ENCODE data around the gene SLC38A2.

- TF ChIP-seq SUZ12 (IDR thresholded peaks at IDR 0.05) (no peak), SP1 (IDR thresholded peaks at IDR 0.05) (no peak), BHLHE40 (IDR thresholded peaks at IDR 0.05; ENCODE audit: borderline replicate concordance) (no peak), L3MBTL2 (conservative IDR thresholded peaks at IDR 0.05) (no peak), CTBP1 (IDR thresholded peaks at IDR 0.05; ENCODE audit: borderline replicate concordance) (no peak), PKNOX1 (IDR thresholded peaks at IDR 0.05) (no peak)
Observed at GRCh38 chr12:46408441-46408840, 35.9 kb upstream of the SLC38A2 start.
